Activated CD4-positive, alpha-beta memory T cell treated with anti-CD3 and anti-CD28 coated beads, Interleukin-2, amount 10 ng/mL, durations not matched to agents 7 days and 5 days (primary cell): ENCODE measurements around the gene PPP2R5B. TPM values are rescaled to one million over a fixed set of nuclear protein-coding genes. Genes with fewer than 3 reads are reported as not detected.

Experiments
- CTCF ChIA-PET: fragments of 350-600 bp; sonication (Branson Sonifier 250); formaldehyde crosslinking; loops from one replicate; lab custom pipeline; 2021; ENCODE audit warnings: antibody characterized with exemption, inconsistent platforms; lab: Charles Lee
- POLR2A ChIA-PET: fragments of 350-600 bp; sonication (Branson Sonifier 250); formaldehyde crosslinking; loops from one replicate; lab custom pipeline; 2021; ENCODE audit warnings: antibody characterized with exemption; lab: Charles Lee
- DNase-seq: peaks from one replicate; pipeline ENCODE4 v3.0.0-alpha.2; 2020
- H3K27ac Mint-ChIP-seq: one replicate; pipeline ENCODE4 v1.8.0; 2021; ENCODE audit warnings: mild to moderate bottlenecking, mixed read lengths
- H3K27me3 Mint-ChIP-seq: one replicate; pipeline ENCODE4 v1.8.0; 2021; ENCODE audit warnings: mixed read lengths
- H3K36me3 Mint-ChIP-seq: one replicate; pipeline ENCODE4 v1.8.0; 2021; ENCODE audit warnings: low read depth, mixed read lengths
- H3K4me1 Mint-ChIP-seq: one replicate; pipeline ENCODE4 v1.8.0; 2021; ENCODE audit warnings: mixed read lengths
- H3K4me3 Mint-ChIP-seq: one replicate; pipeline ENCODE4 v1.8.0; 2021; ENCODE audit warnings: mild to moderate bottlenecking, mixed read lengths
- H3K9me3 Mint-ChIP-seq: one replicate; pipeline ENCODE4 v1.8.0; 2021; ENCODE audit warnings: mixed read lengths
- total RNA-seq, 2 experiments: library from RNA; stranded (reverse); gene quantifications; one replicate each; pipeline ENCODE4 v1.2.3, GENCODE V29; 2021

PPP2R5B gene
- total RNA-seq, 2 experiments from 2014 or later, result 19.8 to 21.1 TPM

DNA sequence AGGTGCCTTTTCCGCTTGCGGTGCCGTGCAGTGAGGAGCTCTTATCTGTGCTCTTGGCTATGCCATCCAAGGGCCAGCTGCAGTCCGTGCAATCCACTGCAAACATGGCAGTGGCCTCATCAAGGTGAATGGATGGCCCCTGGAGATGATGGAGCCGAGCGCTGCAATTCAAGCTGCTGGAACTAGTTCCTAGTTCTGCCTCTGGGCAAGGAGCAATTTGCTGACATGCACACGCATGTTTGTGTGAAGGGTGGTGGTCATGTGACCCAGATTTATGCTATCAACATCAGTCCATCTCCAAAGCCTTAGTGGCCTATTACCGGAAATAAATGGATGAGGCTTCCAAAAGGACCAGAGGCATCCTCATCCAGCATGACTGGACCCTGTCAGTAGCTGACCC lies 43.0 kb upstream of the PPP2R5B start:
- H3K27me3 Mint-ChIP-seq, result no peaks in the 10 kb centered on the region
- peak overlapping the region; percentile 36 for H3K4me3 Mint-ChIP-seq
- peaks cover 17% of the 10 kb centered on the region for H3K36me3 Mint-ChIP-seq
- ChIA-PET POLR2A (interaction anchor here (25.5 kb wide), 1 partner anchor 24 kb away, joined by 1068 read pairs; the partner anchor contains the start of gene CDC42BPG), CTCF (interaction anchor here (30.2 kb wide), 1 partner anchor 26 kb away, joined by 957 read pairs; the partner anchor contains the start of gene CDC42BPG)
- peak overlapping the region; percentile 56 for H3K27ac Mint-ChIP-seq
- no peak for DNase-seq
- no peaks in the 10 kb centered on the region for H3K9me3 Mint-ChIP-seq
- H3K4me1 Mint-ChIP-seq, result peaks cover 50% of the 10 kb centered on the region

DNA sequence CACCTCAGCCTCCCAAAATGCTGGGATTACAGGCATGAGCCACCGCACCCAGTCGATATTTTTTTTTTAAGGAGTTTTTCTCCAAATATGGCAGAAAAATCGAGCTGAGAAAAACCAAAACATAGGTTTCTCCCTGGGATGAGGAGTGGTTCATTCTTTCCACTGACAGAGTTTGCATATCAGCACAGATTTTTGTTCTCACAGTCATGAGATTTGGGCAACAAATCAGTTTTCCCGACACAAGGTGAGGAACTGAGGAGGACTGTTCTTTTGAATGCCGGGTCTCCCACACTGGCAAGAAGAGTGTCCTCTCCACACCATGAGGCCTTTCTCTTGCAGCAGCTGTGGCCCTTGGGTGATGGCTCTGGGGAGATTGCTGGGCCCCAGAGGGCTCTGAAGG lies 42.2 kb upstream of the PPP2R5B start:
- DNase-seq, result no peak
- no peak overlapping the region for H3K27ac Mint-ChIP-seq
- no peaks in the 10 kb centered on the region for H3K27me3 Mint-ChIP-seq
- H3K36me3 Mint-ChIP-seq, result peaks cover 10% of the 10 kb centered on the region
- CTCF ChIA-PET, result interaction anchor here (30.2 kb wide), 1 partner anchor 27 kb away, joined by 957 read pairs; the partner anchor contains the start of gene CDC42BPG
- H3K4me1 Mint-ChIP-seq, result peaks cover 47% of the 10 kb centered on the region
- POLR2A ChIA-PET, result interaction anchor here (25.5 kb wide), 1 partner anchor 25 kb away, joined by 1068 read pairs; the partner anchor contains the start of gene CDC42BPG
- no peak overlapping the region for H3K4me3 Mint-ChIP-seq
- H3K9me3 Mint-ChIP-seq, result no peaks in the 10 kb centered on the region

DNA sequence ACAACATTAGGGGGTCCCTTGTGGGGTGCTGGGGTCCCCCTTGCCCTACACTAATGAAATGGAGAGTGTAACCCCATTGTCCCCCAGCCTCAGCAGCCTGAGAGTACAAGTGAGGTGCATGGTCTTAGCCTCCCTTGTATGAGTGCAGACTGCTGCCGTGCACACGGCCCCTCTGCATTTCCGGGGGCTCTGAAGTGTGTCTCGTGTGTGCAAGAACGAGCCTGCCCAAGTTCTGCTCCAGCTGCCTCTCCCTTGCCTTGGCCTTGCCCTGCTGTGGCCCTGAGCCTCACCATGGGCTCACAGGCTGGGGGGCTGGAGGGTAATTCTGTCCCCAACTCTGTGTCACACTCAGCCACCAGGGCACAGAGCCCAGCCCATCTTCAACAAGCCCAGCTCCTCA lies 40.9 kb upstream of the PPP2R5B start:
- Mint-ChIP-seq H3K4me3 (no peak overlapping the region), H3K27me3 (no peaks in the 10 kb centered on the region), H3K4me1 (peaks cover 56% of the 10 kb centered on the region), H3K36me3 (no peaks in the 10 kb centered on the region), H3K9me3 (no peaks in the 10 kb centered on the region), H3K27ac (no peak overlapping the region)
- DNase-seq, result no peak
- ChIA-PET CTCF (interaction anchor here (0.5 to 30.2 kb wide), 2 partner anchors 9 to 28 kb away, joined by 3 to 957 read pairs; partner anchors contain the start of gene CDC42BPG), POLR2A (interaction anchor here (1.3 to 25.5 kb wide), 2 partner anchors 9 to 27 kb away, joined by 4 to 1068 read pairs; partner anchors contain the start of gene CDC42BPG)

DNA sequence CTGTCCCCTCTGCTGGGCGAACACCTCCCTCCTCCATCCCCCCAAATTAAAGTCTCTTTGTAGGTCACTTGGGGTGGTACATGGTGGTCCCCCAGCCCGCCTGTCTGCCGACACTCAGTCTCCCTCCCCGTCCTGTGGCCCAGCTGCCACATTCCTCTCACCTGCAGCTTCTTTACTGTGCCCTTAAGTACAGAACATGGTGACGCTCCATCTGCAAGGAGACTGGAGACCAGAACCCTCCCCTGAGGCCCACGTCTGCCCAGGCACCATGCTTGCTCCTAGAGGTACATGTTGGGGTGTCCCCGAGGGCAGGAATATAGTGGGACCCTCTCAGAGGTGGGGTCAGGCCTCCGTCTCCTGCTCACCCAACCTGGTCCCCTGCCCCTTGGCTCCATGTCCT lies 40.5 kb upstream of the PPP2R5B start:
- no peaks in the 10 kb centered on the region for H3K36me3 Mint-ChIP-seq
- no peak for DNase-seq
- H3K27me3 Mint-ChIP-seq, result no peaks in the 10 kb centered on the region
- H3K4me1 Mint-ChIP-seq, result peaks cover 54% of the 10 kb centered on the region
- H3K4me3 Mint-ChIP-seq, result no peak overlapping the region
- H3K27ac Mint-ChIP-seq, result no peak overlapping the region
- POLR2A ChIA-PET, result interaction anchor here (25.5 kb wide), 1 partner anchor 27 kb away, joined by 1068 read pairs; the partner anchor contains the start of gene CDC42BPG
- no peaks in the 10 kb centered on the region for H3K9me3 Mint-ChIP-seq
- CTCF ChIA-PET, result interaction anchor here (30.2 kb wide), 1 partner anchor 29 kb away, joined by 957 read pairs; the partner anchor contains the start of gene CDC42BPG

DNA sequence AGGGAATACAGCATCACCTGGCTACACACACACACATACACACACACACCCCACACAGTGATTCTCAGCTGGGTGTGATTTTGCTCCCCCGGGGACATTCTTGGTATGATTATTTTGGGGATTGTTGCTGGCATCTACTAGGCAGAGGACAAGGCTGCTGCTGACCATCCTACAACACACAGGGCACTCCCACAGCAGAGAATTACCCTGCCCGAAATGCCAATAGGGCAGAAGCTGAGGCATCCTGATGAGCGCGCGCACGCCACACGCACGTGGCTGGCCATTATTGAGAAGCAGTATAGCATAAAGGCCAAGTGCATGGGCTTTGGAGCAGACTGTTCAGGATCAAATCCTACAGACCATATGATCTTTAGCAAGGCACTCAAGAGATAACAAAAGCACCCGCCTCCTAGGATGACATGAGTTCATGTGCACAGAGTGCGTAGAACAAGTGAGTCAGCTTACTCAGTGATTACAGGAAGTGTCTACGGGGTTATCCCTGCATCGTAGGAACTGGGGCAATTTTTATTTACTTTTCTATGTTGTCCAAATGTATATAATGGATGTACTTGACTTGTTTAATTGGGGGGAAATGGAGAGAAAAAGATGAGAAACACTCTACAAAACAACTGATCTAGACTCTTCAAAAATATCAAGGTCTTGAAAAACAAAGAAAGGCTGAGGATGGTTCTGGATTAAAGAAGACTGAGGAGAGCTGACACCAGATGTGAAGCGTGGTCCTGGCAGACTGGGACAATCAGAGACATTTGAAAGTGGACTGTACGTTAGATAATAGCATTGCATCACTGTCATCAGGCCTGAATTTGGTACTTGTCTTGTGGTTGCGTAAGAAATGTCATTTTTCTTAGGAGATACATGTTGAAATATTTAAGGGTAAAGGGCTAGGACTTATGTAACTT lies 38.9 kb upstream of the PPP2R5B start:
- Mint-ChIP-seq H3K9me3 (no peaks in the 10 kb centered on the region), H3K4me3 (no peak overlapping the region), H3K27ac (peak overlapping the region; percentile 78), H3K4me1 (peaks cover 38% of the 10 kb centered on the region), H3K36me3 (no peaks in the 10 kb centered on the region), H3K27me3 (no peaks in the 10 kb centered on the region)
- POLR2A ChIA-PET, result interaction anchor here (0.6 to 25.5 kb wide), 7 partner anchors 8 to 155 kb away, joined by 3 to 1068 read pairs (median 3); partner anchors contain the start of genes CDC42BPG and SAC3D1
- DNase-seq, result peak; percentile 53
- CTCF ChIA-PET, result interaction anchor here (0.6 to 30.2 kb wide), 8 partner anchors 8 to 1545 kb away, joined by 3 to 957 read pairs (median 4); partner anchors contain the start of genes ARL2 and CDC42BPG

DNA sequence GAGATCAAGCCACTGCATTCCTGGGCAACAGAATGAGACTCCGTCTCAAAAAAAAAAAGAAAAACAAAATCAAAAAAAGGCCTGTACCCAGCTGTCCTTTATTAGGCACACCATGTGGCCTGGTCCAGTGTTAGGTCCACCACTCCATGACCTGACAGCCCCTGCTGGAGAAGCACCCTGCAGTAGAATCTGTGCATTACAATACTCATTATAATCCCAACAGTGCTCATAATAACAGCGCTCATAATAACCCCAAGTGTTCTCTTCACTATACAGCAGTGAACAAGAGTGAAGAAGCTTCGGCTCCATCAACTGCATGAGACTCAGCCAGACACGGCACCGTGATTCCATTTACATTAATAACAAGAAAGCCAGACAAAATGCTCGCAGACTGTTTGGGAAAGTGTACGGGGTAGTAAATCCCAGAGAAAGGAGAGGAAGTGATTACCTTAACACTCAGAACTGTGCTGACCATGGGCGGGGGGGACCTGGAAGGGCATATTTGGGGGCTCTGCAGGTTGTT lies 37.2 kb upstream of the PPP2R5B start:
- no peak overlapping the region for H3K27ac Mint-ChIP-seq
- H3K9me3 Mint-ChIP-seq, result no peaks in the 10 kb centered on the region
- no peak for DNase-seq
- ChIA-PET CTCF (interaction anchor here (1.0 to 30.2 kb wide), 8 partner anchors 8 to 124 kb away, joined by 4 to 957 read pairs (median 6); partner anchors contain the start of genes CDC42BPG and EHD1), POLR2A (interaction anchor here (1.0 to 25.5 kb wide), 2 partner anchors 8 to 30 kb away, joined by 6 to 1068 read pairs; partner anchors contain the start of gene CDC42BPG)
- no peaks in the 10 kb centered on the region for H3K36me3 Mint-ChIP-seq
- H3K4me1 Mint-ChIP-seq, result peaks cover 28% of the 10 kb centered on the region
- H3K4me3 Mint-ChIP-seq, result no peak overlapping the region
- no peaks in the 10 kb centered on the region for H3K27me3 Mint-ChIP-seq

DNA sequence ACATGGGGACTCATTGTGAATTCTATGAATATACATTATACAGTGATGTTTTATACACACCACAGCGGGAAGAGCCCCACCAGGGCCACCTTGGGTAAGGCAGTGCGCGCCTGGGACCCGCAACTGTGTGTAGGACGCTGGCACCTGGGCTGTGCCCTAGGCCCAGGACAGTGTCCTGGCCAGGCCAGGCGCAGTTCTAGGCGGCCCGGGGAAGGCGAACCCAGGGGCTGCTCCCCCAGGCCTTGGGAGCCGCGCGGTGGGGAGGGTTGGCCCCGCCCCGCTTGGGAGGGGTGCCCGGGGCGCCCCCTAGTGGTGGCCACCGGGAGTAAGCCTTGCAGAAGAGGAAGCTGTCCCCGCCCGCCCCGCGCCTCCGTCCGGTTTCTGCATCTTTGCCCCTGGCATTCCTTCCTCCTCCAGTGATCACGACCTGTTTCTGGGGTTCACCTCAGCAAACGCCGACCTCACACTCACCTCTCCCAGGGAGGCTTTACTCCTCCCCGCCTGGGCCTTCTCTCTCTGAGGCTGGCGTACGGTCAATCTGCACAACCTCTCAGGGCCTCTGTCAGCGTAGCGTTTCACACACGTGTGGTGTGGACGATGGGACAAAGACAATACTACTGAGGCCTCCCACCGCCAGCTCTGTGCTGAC lies 36.6 kb upstream of the PPP2R5B start:
- H3K4me1 Mint-ChIP-seq, result peaks cover 28% of the 10 kb centered on the region
- H3K4me3 Mint-ChIP-seq, result peak overlapping the region; percentile 66
- DNase-seq, result peak; percentile 88
- H3K36me3 Mint-ChIP-seq, result no peaks in the 10 kb centered on the region
- no peaks in the 10 kb centered on the region for H3K27me3 Mint-ChIP-seq
- ChIA-PET POLR2A (interaction anchor here (0.5 to 25.5 kb wide), 6 partner anchors 8 to 153 kb away, joined by 3 to 1068 read pairs (median 5); partner anchors contain the start of genes CDC42BPG, EHD1 and SAC3D1), CTCF (interaction anchor here (0.5 to 30.2 kb wide), 12 partner anchors 9 to 127 kb away, joined by 3 to 957 read pairs (median 4); partner anchors contain the start of genes CDC42BPG, EHD1 and SF1)
- H3K27ac Mint-ChIP-seq, result peak overlapping the region; percentile 83
- H3K9me3 Mint-ChIP-seq, result no peaks in the 10 kb centered on the region

DNA sequence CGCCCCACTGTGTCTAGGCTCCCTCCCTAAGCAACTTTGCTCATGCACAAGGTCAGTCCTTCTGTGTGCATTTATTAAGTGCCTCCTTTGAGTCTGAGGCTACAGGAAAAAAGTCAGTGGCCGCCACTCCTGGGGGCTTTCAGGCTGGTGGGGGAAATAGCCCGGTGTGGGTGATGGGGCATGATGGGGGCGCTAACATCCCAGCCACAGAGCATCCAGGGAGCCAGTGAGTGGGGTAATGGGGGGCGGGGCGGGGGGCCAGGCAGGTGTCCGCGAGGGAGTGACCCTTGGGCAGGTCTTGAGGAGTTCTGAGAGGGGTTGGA lies 36.1 kb upstream of the PPP2R5B start:
- H3K4me1 Mint-ChIP-seq, result peaks cover 28% of the 10 kb centered on the region
- peak overlapping the region; percentile 83 for H3K27ac Mint-ChIP-seq
- CTCF ChIA-PET, result interaction anchor here (0.5 to 30.2 kb wide), 11 partner anchors 9 to 127 kb away, joined by 3 to 957 read pairs (median 5); partner anchors contain the start of genes CDC42BPG, EHD1 and SF1
- no peaks in the 10 kb centered on the region for H3K9me3 Mint-ChIP-seq
- peak overlapping the region; percentile 66 for H3K4me3 Mint-ChIP-seq
- DNase-seq, result no peak
- no peaks in the 10 kb centered on the region for H3K27me3 Mint-ChIP-seq
- POLR2A ChIA-PET, result interaction anchor here (0.5 to 25.5 kb wide), 6 partner anchors 9 to 152 kb away, joined by 3 to 1068 read pairs (median 5); partner anchors contain the start of genes CDC42BPG, EHD1 and SAC3D1
- H3K36me3 Mint-ChIP-seq, result no peaks in the 10 kb centered on the region

DNA sequence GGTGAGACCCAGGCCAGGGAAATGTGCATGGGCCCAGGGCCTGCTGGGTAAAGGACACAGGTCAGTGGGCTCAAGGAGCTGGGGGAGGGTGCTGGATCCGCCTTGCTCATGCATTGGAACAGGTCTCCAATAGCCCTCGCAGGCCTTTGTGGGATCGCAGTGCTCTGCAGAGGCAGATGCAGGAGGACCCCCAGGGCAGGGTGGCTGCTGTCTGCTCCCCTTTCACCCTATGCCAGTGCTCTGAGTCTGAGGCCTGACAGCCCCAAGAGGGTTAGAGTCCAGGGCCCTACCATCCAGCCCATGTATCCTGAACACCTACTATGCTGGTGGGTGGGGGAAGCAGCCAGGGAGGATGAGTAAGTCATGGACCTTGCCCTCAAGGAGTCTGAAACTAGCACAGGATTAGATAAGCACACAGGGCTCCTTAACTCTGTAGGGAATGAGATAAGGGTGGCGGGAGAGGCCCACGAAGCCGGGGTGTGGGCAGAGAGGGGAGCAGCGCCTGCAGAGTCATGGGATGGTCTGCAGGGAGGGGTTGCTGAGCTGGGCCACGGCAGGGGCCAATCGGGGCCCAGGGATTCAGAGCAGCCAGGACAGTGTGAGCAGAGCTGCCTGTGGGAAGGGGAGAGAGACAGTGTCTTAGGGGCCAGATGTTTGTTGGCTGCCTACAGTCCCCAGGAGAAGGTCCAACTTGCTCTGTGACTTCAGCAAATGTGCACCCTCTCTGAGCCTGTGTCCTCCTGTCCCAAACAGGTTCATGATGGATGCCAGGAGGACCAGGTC lies 35.6 kb upstream of the PPP2R5B start:
- H3K36me3 Mint-ChIP-seq, result no peaks in the 10 kb centered on the region
- peaks cover 28% of the 10 kb centered on the region for H3K4me1 Mint-ChIP-seq
- CTCF ChIA-PET, result interaction anchor here (0.8 to 30.2 kb wide), 4 partner anchors 10 to 33 kb away, joined by 3 to 957 read pairs (median 20); partner anchors contain the start of genes CDC42BPG and EHD1
- H3K27ac Mint-ChIP-seq, result no peak overlapping the region
- H3K9me3 Mint-ChIP-seq, result no peaks in the 10 kb centered on the region
- no peaks in the 10 kb centered on the region for H3K27me3 Mint-ChIP-seq
- H3K4me3 Mint-ChIP-seq, result no peak overlapping the region
- POLR2A ChIA-PET, result interaction anchor here (1.0 to 25.5 kb wide), 4 partner anchors 10 to 152 kb away, joined by 3 to 1068 read pairs (median 5); partner anchors contain the start of genes CDC42BPG, EHD1 and SAC3D1
- no peak for DNase-seq

DNA sequence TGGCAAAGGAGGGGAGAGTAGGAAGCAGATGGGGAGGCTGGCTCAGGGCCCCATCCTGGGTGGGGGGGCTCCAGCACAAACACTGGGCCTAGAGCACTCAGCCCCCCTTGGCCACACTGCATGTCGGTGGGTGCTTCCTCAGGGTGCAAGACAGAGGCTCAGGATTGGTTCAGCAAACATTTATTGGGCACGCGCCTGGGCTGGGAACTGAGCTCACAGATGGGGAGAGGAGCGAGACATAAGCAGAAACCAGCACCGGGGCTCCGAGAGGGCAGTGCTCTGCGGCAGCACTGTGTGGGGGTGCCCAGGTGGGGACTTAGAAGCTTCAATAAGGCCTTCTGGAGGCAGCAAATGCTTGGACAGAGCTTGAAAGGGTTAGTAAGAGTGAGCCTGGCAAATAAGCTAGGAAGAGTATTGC lies 34.0 kb upstream of the PPP2R5B start:
- no peak for DNase-seq
- peaks cover 19% of the 10 kb centered on the region for H3K4me1 Mint-ChIP-seq
- no peaks in the 10 kb centered on the region for H3K9me3 Mint-ChIP-seq
- H3K27me3 Mint-ChIP-seq, result no peaks in the 10 kb centered on the region
- CTCF ChIA-PET, result interaction anchor here (0.7 to 30.2 kb wide), 2 partner anchors 11 to 35 kb away, joined by 3 to 957 read pairs; partner anchors contain the start of gene CDC42BPG
- H3K4me3 Mint-ChIP-seq, result no peak overlapping the region
- no peak overlapping the region for H3K27ac Mint-ChIP-seq
- POLR2A ChIA-PET, result interaction anchor here (1.1 to 25.5 kb wide), 2 partner anchors 34 to 112 kb away, joined by 3 to 1068 read pairs; partner anchors contain the start of gene CDC42BPG
- peaks cover 3% of the 10 kb centered on the region for H3K36me3 Mint-ChIP-seq
